Sigmoid colon (tissue), 3 donors: ENCODE data around the gene FOXO4.

Source experiments
- CTCF ChIP-seq, 4 experiments: fragments of 450-650 bp in 3 of 4; fragments of 200-600 bp in 1 of 4; IDR thresholded peaks; one replicate each; pipeline ENCODE4 v1.5.1; 2016 to 2019; ENCODE audit warnings: antibody characterized with exemption in 4 of 4, mild to moderate bottlenecking in 3 of 4, moderate library complexity in 2 of 4
- POLR2A ChIP-seq, 2 donors: fragments of 450-650 bp; IDR thresholded peaks; one replicate each; pipeline ENCODE4 v1.6.1; 2016; ENCODE audit warnings: antibody characterized with exemption in 2 of 2, mild to moderate bottlenecking in 2 of 2, moderate library complexity in 2 of 2

- TF ChIP-seq CTCF (IDR thresholded peaks at IDR 0.05) (no peak), POLR2A (IDR thresholded peaks at IDR 0.05) (no peak)
These were observed 52.0 kb downstream of the FOXO4 start for GRCh38 chrX:71147496-71148277.
